GM21423 (cell line): ENCODE measurements around the gene ABCC1.
A peak's percentile ranks its signal among the peaks of the same experiment; 100 is the strongest.
"Not testable (repeated sequence)": the region's sequence is repeated elsewhere in the genome, so short reads cannot be mapped to it uniquely, and the experiment has no call there.

Experiments
- ATAC-seq: cut with Tn5 transposase; IDR thresholded peaks from one replicate; pipeline ENCODE4 v1.9.1; 2021; ENCODE audit warnings: mild to moderate bottlenecking, moderate library complexity; ENCODE audit not compliant: unreplicated experiment

ABCC1 gene

GRCh38 chr16:15949210-15950160 lies at the start of gene ABCC1:
ABCC1 (plus strand) TSS chr16:15949616; CDS start chr16:15949752, 136 bp downstream.
- ATAC-seq: peak; percentile 48

- no peak for ATAC-seq
Observed at GRCh38 chr16:15900357-15900756, 49.1 kb upstream of the ABCC1 start.

- ATAC-seq: no peak
Observed at GRCh38 chr16:15900901-15901500, 48.4 kb upstream of the ABCC1 start.

- ATAC-seq: no peak
Observed at GRCh38 chr16:15903960-15904359, 45.5 kb upstream of the ABCC1 start.

- ATAC-seq: no peak
Observed at GRCh38 chr16:15906439-15906838, 43.0 kb upstream of the ABCC1 start.

GRCh38 chr16:15907863-15908478 lies 41.4 kb upstream of the ABCC1 start:
- peak; percentile 92 for ATAC-seq

GRCh38 chr16:15911198-15911597 lies 38.2 kb upstream of the ABCC1 start:
- ATAC-seq: no peak

GRCh38 chr16:15913046-15913698 lies 36.2 kb upstream of the ABCC1 start:
- ATAC-seq: no peak

- no peak for ATAC-seq
Observed at GRCh38 chr16:15915555-15916081, 33.8 kb upstream of the ABCC1 start.

GRCh38 chr16:15916323-15916722 lies 33.1 kb upstream of the ABCC1 start:
- ATAC-seq: no peak

- not testable (repeated sequence) for ATAC-seq
Observed at GRCh38 chr16:15918314-15918713, 31.1 kb upstream of the ABCC1 start.

- no peak for ATAC-seq
Observed at GRCh38 chr16:15919331-15919730, 30.1 kb upstream of the ABCC1 start.

- no peak for ATAC-seq
Observed at GRCh38 chr16:15924996-15925395, 24.4 kb upstream of the ABCC1 start.

- ATAC-seq: no peak
Observed at GRCh38 chr16:15925631-15926030, 23.8 kb upstream of the ABCC1 start.

- ATAC-seq: no peak
Observed at GRCh38 chr16:15928261-15929104, 20.9 kb upstream of the ABCC1 start.

- ATAC-seq: no peak
Observed at GRCh38 chr16:15932939-15933338, 16.5 kb upstream of the ABCC1 start.

GRCh38 chr16:15933781-15934180 lies 15.6 kb upstream of the ABCC1 start:
- no peak for ATAC-seq

- ATAC-seq: no peak
Observed at GRCh38 chr16:15934991-15935390, 14.4 kb upstream of the ABCC1 start.

- not testable (repeated sequence) for ATAC-seq
Observed at GRCh38 chr16:15936809-15937208, 12.6 kb upstream of the ABCC1 start.
